ENCODE results near the gene SLC16A3. TPM values are rescaled to one million over a fixed set of nuclear protein-coding genes. Genes with fewer than 3 reads are reported as not detected.

The SLC16A3 gene
- total and polyA plus RNA-seq, 2 donors (not counting 1 experiment from before 2014, with no cell fraction given), result 14.9 to 65.7 TPM

- Mint-ChIP-seq H3K27me3 (no peaks in the 10 kb centered on the region), H3K4me1 (peaks cover 27% of the 10 kb centered on the region), H3K27ac (peak overlapping the region; percentile 95), H3K4me3 (peak overlapping the region; percentile 72), H3K9me3 (ENCODE audit: insufficient read depth) (no peaks in the 10 kb centered on the region)
- ChIA-PET POLR2A (interaction anchor here (1.5 to 6.3 kb wide), 3 partner anchors 11 to 18 kb away, joined by 3 to 46 read pairs (median 9); partner anchors contain the start of gene SLC16A3), CTCF (interaction anchor here (1.7 kb wide), 1 partner anchor 19 kb away, joined by 6 read pairs; no protein-coding TSS in a partner anchor)
- Histone ChIP-seq H2AFZ (ENCODE audit: insufficient read depth, low read depth, low read length, poor library complexity, severe bottlenecking) (peak overlapping the region; percentile 76), H3K4me3 (ENCODE audit: control extremely low read depth in 1 of 5, extremely low read depth in 1 of 5, insufficient read depth in 1 of 5, low read depth in 2 of 5, low read length in 4 of 5) (no peak overlapping the region), H4K20me1 (ENCODE audit: control insufficient read depth, insufficient read depth, low read length, poor library complexity, severe bottlenecking) (no peaks in the 10 kb centered on the region), H3K36me3 (replicated peaks in 1 of 2; ENCODE audit: control extremely low read depth in 1 of 2, control insufficient read depth in 1 of 2, extremely low read depth in 1 of 2, insufficient read depth in 2 of 2, low read length in 1 of 2) (no peaks in the 10 kb centered on the region), H3K4me2 (replicated peaks; ENCODE audit: low read depth, low read length, poor library complexity, severe bottlenecking) (peak overlapping the region; percentile 77), H3K27me3 (replicated peaks in 1 of 4; ENCODE audit: control extremely low read depth in 1 of 4, control insufficient read depth in 3 of 4, insufficient read depth in 4 of 4, low read length in 3 of 4) (no peaks in the 10 kb centered on the region), H3K9ac (ENCODE audit: low read length) (peak overlapping the region; percentile 11), H3K27ac (ENCODE audit: low read length in 2 of 2) (peak overlapping the region; percentile 81 to 86), H3K9me3 (ENCODE audit: control extremely low read depth in 1 of 3, control insufficient read depth in 2 of 3, insufficient read depth in 1 of 3, low read length in 2 of 3) (no peaks in the 10 kb centered on the region), H3K79me2 (ENCODE audit: control insufficient read depth, insufficient read depth, low read length) (peaks cover 2% of the 10 kb centered on the region), H3K4me1 (ENCODE audit: control insufficient read depth in 2 of 2, insufficient read depth in 2 of 2, low read length in 2 of 2) (peaks cover 24 to 33% of the 10 kb centered on the region in 2 donors)
- WGBS (ENCODE audit: insufficient coverage), result 77% methylated on average over 12 of the region's 12 CpGs
- intact Hi-C loops (cut with micrococcal nuclease), result loop anchor here (2.0 to 10.0 kb wide), 2 partner anchors 80 to 122 kb away; partner anchors contain the start of gene FASN
- no peak for DNase-seq
- no peak for ATAC-seq (ENCODE audit: low read depth)
- no peak for TF ChIP-seq EZH2 (IDR thresholded peaks at IDR 0.05; ENCODE audit: borderline replicate concordance, insufficient read depth, low read depth, low read length, poor library complexity, severe bottlenecking)
- TF ChIP-seq CTCF (IDR thresholded peaks at IDR 0.05), result no peak
These were observed 11.7 kb upstream of the SLC16A3 start for GRCh38 chr17:82217120-82217529.

GRCh38 chr17:82217530-82218204 is 11.2 kb upstream of the SLC16A3 start:
- Histone ChIP-seq H3K4me2 (replicated peaks; ENCODE audit: low read depth, low read length, poor library complexity, severe bottlenecking) (peak overlapping the region; percentile 77), H2AFZ (ENCODE audit: insufficient read depth, low read depth, low read length, poor library complexity, severe bottlenecking) (no peak overlapping the region), H3K79me2 (ENCODE audit: control insufficient read depth, insufficient read depth, low read length) (no peaks in the 10 kb centered on the region), H3K27me3 (replicated peaks in 1 of 4; ENCODE audit: control extremely low read depth in 1 of 4, control insufficient read depth in 3 of 4, insufficient read depth in 4 of 4, low read length in 3 of 4) (no peaks in the 10 kb centered on the region), H3K4me1 (ENCODE audit: control insufficient read depth in 2 of 2, insufficient read depth in 2 of 2, low read length in 2 of 2) (peaks cover 24 to 32% of the 10 kb centered on the region in 2 donors), H4K20me1 (ENCODE audit: control insufficient read depth, insufficient read depth, low read length, poor library complexity, severe bottlenecking) (no peaks in the 10 kb centered on the region), H3K36me3 (replicated peaks in 1 of 2; ENCODE audit: control extremely low read depth in 1 of 2, control insufficient read depth in 1 of 2, extremely low read depth in 1 of 2, insufficient read depth in 2 of 2, low read length in 1 of 2) (no peaks in the 10 kb centered on the region), H3K27ac (ENCODE audit: low read length in 2 of 2) (peak overlapping the region; percentile 81 to 86), H3K9ac (ENCODE audit: low read length) (no peak overlapping the region), H3K4me3 (ENCODE audit: control extremely low read depth in 1 of 5, extremely low read depth in 1 of 5, insufficient read depth in 1 of 5, low read depth in 2 of 5, low read length in 4 of 5) (no peak overlapping the region), H3K9me3 (ENCODE audit: control extremely low read depth in 1 of 3, control insufficient read depth in 2 of 3, insufficient read depth in 1 of 3, low read length in 2 of 3) (no peaks in the 10 kb centered on the region)
- ATAC-seq (ENCODE audit: low read depth) (no peak), DNase-seq (no peak)
- Mint-ChIP-seq H3K4me1 (peaks cover 27% of the 10 kb centered on the region), H3K4me3 (no peak overlapping the region), H3K27me3 (no peaks in the 10 kb centered on the region), H3K9me3 (ENCODE audit: insufficient read depth) (no peaks in the 10 kb centered on the region), H3K27ac (no peak overlapping the region)
- POLR2A ChIA-PET, result interaction anchor here (0.7 kb wide), 1 partner anchor 12 kb away, joined by 3 read pairs; no protein-coding TSS in a partner anchor
- intact Hi-C loops (cut with micrococcal nuclease), result loop anchor here (2.0 to 10.0 kb wide), 2 partner anchors 79 to 123 kb away; partner anchors contain the start of gene FASN
- TF ChIP-seq EZH2 (IDR thresholded peaks at IDR 0.05; ENCODE audit: borderline replicate concordance, insufficient read depth, low read depth, low read length, poor library complexity, severe bottlenecking), result no peak
- no peak for TF ChIP-seq CTCF (IDR thresholded peaks at IDR 0.05)
- CTCF ChIA-PET, result no interaction called here
- WGBS (ENCODE audit: insufficient coverage), result 75% methylated on average over 14 of the region's 21 CpGs

Measured in B cell (primary cell).